Tongue (tissue), 2 donors: ENCODE data around the gene WDR82. TPM values are rescaled to one million over a fixed set of nuclear protein-coding genes. Genes with fewer than 3 reads are reported as not detected.

Source experiments
- DNase-seq: peaks from one replicate; pipeline ENCODE4 v3.0.0-alpha.2; 2015
- total RNA-seq: library from RNA; depleted of rRNA; stranded (reverse); fragments of >200 nt; gene quantifications from one replicate; pipeline ENCODE4 v1.2.3, GENCODE V29; 2014

WDR82 gene
- total RNA-seq, 1 donor from 2014 or later = 95.1 TPM

- no peak for DNase-seq
These were observed 41.3 kb downstream of the WDR82 start for GRCh38 chr3:52237006-52237656.

- no peak for DNase-seq
These were observed 42.0 kb downstream of the WDR82 start for GRCh38 chr3:52236424-52236886.

- DNase-seq = no peak
These were observed 43.7 kb downstream of the WDR82 start for GRCh38 chr3:52234516-52235447.

GRCh38 chr3:52233968-52234367, 44.5 kb downstream of the WDR82 start:
- DNase-seq = peak; percentile 33

- DNase-seq = no peak
These were observed 45.3 kb downstream of the WDR82 start for GRCh38 chr3:52233108-52233591.

GRCh38 chr3:52232279-52233107, 46.0 kb downstream of the WDR82 start:
- no peak for DNase-seq

GRCh38 chr3:52231502-52232278, 46.8 kb downstream of the WDR82 start:
- peak; percentile 58 for DNase-seq

- DNase-seq = no peak
These were observed 47.5 kb downstream of the WDR82 start for GRCh38 chr3:52230889-52231499.

- DNase-seq = no peak
These were observed 48.0 kb downstream of the WDR82 start for GRCh38 chr3:52230461-52230860.

- DNase-seq = no peak
These were observed 48.8 kb downstream of the WDR82 start for GRCh38 chr3:52229656-52230055.

GRCh38 chr3:52228751-52229291, 49.6 kb downstream of the WDR82 start:
- DNase-seq = no peak

- DNase-seq = no peak
These were observed 50.2 kb downstream of the WDR82 start for GRCh38 chr3:52228266-52228665.

- no peak for DNase-seq
These were observed 50.7 kb downstream of the WDR82 start for GRCh38 chr3:52227766-52228165.

- DNase-seq = no peak
These were observed 51.3 kb downstream of the WDR82 start for GRCh38 chr3:52227117-52227516.

- DNase-seq = no peak
These were observed 52.1 kb downstream of the WDR82 start for GRCh38 chr3:52226229-52226817.

GRCh38 chr3:52225452-52226228, 52.8 kb downstream of the WDR82 start, which contains the start of gene TLR9:
Gene TLR9, minus strand, starts transcription at chr3:52225645. Its CDS starts 116 bp downstream, at chr3:52225529.
- DNase-seq = no peak

- no peak for DNase-seq
These were observed 54.7 kb downstream of the WDR82 start for GRCh38 chr3:52223449-52224408.
